HUES48 (cell line): ENCODE measurements around the gene ERG.

Experiments
- H3K27ac ChIP-seq: one replicate; pipeline ENCODE4 v1.7.0; 2013; ENCODE audit warnings: low read depth, low read length, inconsistent platforms
- H3K27me3 ChIP-seq: 2 replicates; pipeline ENCODE4 v1.6.1; 2013; ENCODE audit warnings: mild to moderate bottlenecking, low read length; ENCODE audit not compliant: control insufficient read depth, insufficient read depth
- H3K36me3 ChIP-seq: 2 replicates; pipeline ENCODE4 v1.6.1; 2013; ENCODE audit warnings: low read length; ENCODE audit not compliant: control insufficient read depth, insufficient read depth
- H3K4me1 ChIP-seq: 2 replicates; pipeline ENCODE4 v1.6.1; 2013; ENCODE audit warnings: mild to moderate bottlenecking, low read length; ENCODE audit not compliant: control insufficient read depth, insufficient read depth
- H3K4me3 ChIP-seq: 2 replicates; pipeline ENCODE4 v1.5.1; 2013; ENCODE audit warnings: mild to moderate bottlenecking, low read depth, low read length
- H3K9ac ChIP-seq: 2 replicates; pipeline ENCODE4 v1.6.1; 2013; ENCODE audit warnings: mild to moderate bottlenecking, low read depth, low read length, moderate library complexity
- H3K9me3 ChIP-seq: 2 replicates; pipeline ENCODE4 v1.6.1; 2013; ENCODE audit warnings: low read length; ENCODE audit not compliant: control insufficient read depth, insufficient read depth

ERG gene

GRCh38 chr21:38395581-38395980 lies 102.7 kb downstream of the ERG start:
- Histone ChIP-seq H3K9me3 (no peaks in the 10 kb centered on the region), H3K27ac (no peak overlapping the region), H3K4me1 (peaks cover 8% of the 10 kb centered on the region; the same call in 1 of the 2 replicates), H3K27me3 (no peaks in the 10 kb centered on the region), H3K36me3 (no peaks in the 10 kb centered on the region), H3K4me3 (no peak overlapping the region), H3K9ac (no peak overlapping the region)

DNA sequence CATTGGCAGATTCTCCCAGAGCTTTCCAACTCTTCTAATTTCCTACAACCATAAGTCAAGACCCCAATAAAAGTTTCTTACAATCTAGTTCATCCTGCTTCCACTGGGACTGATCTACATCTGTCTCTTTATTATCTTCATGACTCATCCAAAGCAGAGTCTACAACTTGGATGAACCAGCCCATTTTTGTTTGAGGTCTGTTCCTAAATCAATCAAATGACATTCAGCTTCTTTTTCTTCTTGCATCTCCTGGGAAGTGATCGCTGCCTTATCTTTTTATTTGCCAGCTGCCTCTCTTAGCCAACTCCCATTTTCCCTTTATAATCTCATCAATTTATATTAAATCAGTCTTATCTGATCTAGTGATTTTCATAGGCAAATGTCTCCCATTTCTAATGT lies 105.6 kb downstream of the ERG start:
- Histone ChIP-seq H3K9me3 (no peaks in the 10 kb centered on the region), H3K27me3 (no peaks in the 10 kb centered on the region), H3K4me1 (0 out of 2 replicates have a peak, but pooled peaks cover 4% of the 10 kb centered on the region), H3K27ac (no peak overlapping the region), H3K36me3 (no peaks in the 10 kb centered on the region), H3K9ac (no peak overlapping the region), H3K4me3 (no peak overlapping the region)

- 0 out of 2 replicates have a peak, but pooled peaks cover 4% of the 10 kb centered on the region for H3K4me1 ChIP-seq
- H3K36me3 ChIP-seq: no peaks in the 10 kb centered on the region
- H3K27ac ChIP-seq: no peak overlapping the region
- no peak overlapping the region for H3K4me3 ChIP-seq
- H3K27me3 ChIP-seq: no peaks in the 10 kb centered on the region
- no peaks in the 10 kb centered on the region for H3K9me3 ChIP-seq
- no peak overlapping the region for H3K9ac ChIP-seq
Observed at GRCh38 chr21:38389896-38390295, 108.4 kb downstream of the ERG start.

GRCh38 chr21:38389354-38389676 lies 109.0 kb downstream of the ERG start:
- H3K9ac ChIP-seq: no peak overlapping the region
- H3K36me3 ChIP-seq: no peaks in the 10 kb centered on the region
- H3K27ac ChIP-seq: no peak overlapping the region
- 0 out of 2 replicates have a peak, but pooled peaks cover 4% of the 10 kb centered on the region for H3K4me1 ChIP-seq
- no peaks in the 10 kb centered on the region for H3K27me3 ChIP-seq
- no peaks in the 10 kb centered on the region for H3K9me3 ChIP-seq
- no peak overlapping the region for H3K4me3 ChIP-seq

DNA sequence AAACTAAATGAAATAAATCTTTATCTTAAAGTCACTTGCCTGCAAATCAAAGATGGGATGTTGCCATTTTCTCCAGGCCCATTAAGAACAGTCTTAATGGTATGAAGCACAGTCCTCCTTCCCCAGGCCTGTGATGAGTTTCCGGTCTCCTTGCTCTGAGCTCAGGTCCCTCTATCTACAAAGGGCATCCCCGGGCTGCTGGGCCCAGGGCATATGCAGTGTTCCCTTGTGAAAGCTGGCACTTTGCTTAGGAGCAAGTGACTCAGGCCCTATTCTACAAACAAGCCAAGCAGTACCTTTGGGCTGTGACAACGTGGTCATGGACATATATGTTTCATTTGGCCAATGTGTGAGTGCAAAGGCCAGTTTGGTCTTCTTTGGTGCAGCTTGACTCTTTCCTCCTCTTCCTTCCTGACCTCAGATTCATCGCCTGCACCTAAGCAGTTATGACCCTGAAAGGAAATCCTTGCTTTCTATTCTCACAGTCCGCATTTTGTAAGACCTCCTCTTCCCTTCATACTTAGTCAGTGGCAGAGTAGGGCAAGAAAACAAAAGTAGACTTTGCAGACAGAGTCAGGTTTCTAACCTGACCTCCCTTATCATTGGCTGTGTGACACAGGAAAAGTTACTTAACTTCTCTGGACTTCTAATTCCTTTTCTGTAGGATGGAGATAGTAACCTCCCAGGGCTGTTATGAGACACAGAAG lies 109.5 kb downstream of the ERG start:
- Histone ChIP-seq H3K27me3 (no peaks in the 10 kb centered on the region), H3K36me3 (no peaks in the 10 kb centered on the region), H3K9ac (no peak overlapping the region), H3K9me3 (no peaks in the 10 kb centered on the region), H3K4me3 (no peak overlapping the region), H3K27ac (no peak overlapping the region), H3K4me1 (0 out of 2 replicates have a peak, but pooled peaks cover 4% of the 10 kb centered on the region)

DNA sequence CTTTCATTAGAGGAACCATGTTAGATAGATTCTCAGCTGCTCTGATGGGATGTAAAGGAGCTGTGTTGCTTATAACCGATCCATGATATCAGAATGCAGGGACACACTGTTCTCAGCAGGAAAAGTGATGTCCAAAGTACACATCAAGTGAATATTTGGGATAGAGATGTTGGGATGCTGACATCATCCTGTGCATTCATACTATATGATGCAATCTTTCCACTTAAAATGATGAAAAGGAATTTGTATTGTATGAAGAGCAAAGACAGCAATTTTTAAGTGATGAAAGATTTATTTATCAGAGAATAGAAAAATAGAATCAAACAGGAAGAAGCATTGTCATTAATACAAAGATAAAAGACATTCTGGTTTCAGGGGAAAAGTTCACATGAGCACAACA lies 110.1 kb downstream of the ERG start:
- Histone ChIP-seq H3K27ac (no peak overlapping the region), H3K4me3 (no peak overlapping the region), H3K9me3 (no peaks in the 10 kb centered on the region), H3K36me3 (no peaks in the 10 kb centered on the region), H3K4me1 (0 out of 2 replicates have a peak, but pooled peaks cover 4% of the 10 kb centered on the region), H3K9ac (no peak overlapping the region), H3K27me3 (no peaks in the 10 kb centered on the region)

DNA sequence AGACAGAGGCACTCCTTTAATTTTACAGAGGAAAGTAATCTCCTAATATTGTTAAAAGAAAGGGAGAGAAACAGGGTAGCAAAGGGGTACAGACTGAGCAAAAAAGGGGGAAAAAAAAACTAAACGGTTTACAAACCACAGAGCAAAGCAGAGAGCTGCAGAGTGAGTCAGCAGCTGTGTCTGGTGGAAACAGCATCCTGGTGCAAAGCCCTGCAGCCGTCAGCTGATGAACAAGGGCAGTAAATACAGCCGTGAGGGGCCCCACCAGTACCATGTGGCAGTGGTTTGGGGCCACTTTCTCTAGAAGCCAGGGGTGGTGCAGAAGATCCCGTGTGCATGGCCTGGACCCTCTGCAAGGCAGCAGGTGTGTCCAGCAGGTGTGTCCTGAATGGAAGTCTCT lies 111.3 kb downstream of the ERG start:
- no peaks in the 10 kb centered on the region for H3K27me3 ChIP-seq
- H3K36me3 ChIP-seq: no peaks in the 10 kb centered on the region
- H3K9ac ChIP-seq: no peak overlapping the region
- H3K4me3 ChIP-seq: no peak overlapping the region
- H3K4me1 ChIP-seq: 0 out of 2 replicates have a peak, but pooled peaks cover 4% of the 10 kb centered on the region
- no peaks in the 10 kb centered on the region for H3K9me3 ChIP-seq
- H3K27ac ChIP-seq: no peak overlapping the region

- H3K36me3 ChIP-seq: no peaks in the 10 kb centered on the region
- H3K4me3 ChIP-seq: no peak overlapping the region
- no peak overlapping the region for H3K27ac ChIP-seq
- no peak overlapping the region for H3K9ac ChIP-seq
- no peaks in the 10 kb centered on the region for H3K4me1 ChIP-seq
- H3K9me3 ChIP-seq: no peaks in the 10 kb centered on the region
- no peaks in the 10 kb centered on the region for H3K27me3 ChIP-seq
Observed at GRCh38 chr21:38385427-38386175, 112.7 kb downstream of the ERG start.

- Histone ChIP-seq H3K27ac (no peak overlapping the region), H3K9ac (no peak overlapping the region), H3K36me3 (no peaks in the 10 kb centered on the region), H3K4me1 (no peaks in the 10 kb centered on the region), H3K27me3 (no peaks in the 10 kb centered on the region), H3K4me3 (no peak overlapping the region), H3K9me3 (no peaks in the 10 kb centered on the region)
Observed at GRCh38 chr21:38384675-38385426, 113.4 kb downstream of the ERG start.

DNA sequence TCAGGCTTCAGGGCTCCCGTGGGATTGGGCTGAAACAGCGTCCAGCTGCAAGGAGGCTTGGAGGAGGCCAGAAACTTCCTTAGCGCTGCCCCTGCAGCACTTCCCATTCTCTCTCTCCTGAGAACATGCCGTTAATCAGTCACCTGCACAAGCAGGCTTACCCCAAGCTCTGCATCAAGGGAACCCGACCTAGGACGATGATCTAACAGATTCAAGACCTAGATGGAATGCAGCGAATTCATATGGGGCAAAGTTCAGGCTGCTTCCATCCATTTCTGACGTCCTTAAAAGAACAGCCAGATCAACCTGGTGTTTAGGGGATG lies 114.1 kb downstream of the ERG start:
- H3K27me3 ChIP-seq: no peaks in the 10 kb centered on the region
- H3K27ac ChIP-seq: no peak overlapping the region
- H3K9me3 ChIP-seq: no peaks in the 10 kb centered on the region
- no peaks in the 10 kb centered on the region for H3K36me3 ChIP-seq
- H3K4me1 ChIP-seq: no peaks in the 10 kb centered on the region
- H3K4me3 ChIP-seq: no peak overlapping the region
- H3K9ac ChIP-seq: no peak overlapping the region
